Nephron progenitor cell (in vitro differentiated cells): ENCODE measurements around the gene GPR139.
A peak's percentile ranks its signal among the peaks of the same experiment; 100 is the strongest.

Source experiments
- DNase-seq: peaks from one replicate; pipeline ENCODE4 v3.0.0; 2021
- H3K27ac Mint-ChIP-seq: 2 replicates; pipeline ENCODE4 v1.8.0; 2021; ENCODE audit warnings: mild to moderate bottlenecking, moderate library complexity, mixed read lengths
- H3K27me3 Mint-ChIP-seq: 2 replicates; pipeline ENCODE4 v1.8.0; 2021; ENCODE audit warnings: mild to moderate bottlenecking, low read depth, mixed read lengths; ENCODE audit not compliant: poor library complexity
- H3K36me3 Mint-ChIP-seq: 2 replicates; pipeline ENCODE4 v1.8.0; 2021; ENCODE audit warnings: low read depth, mixed read lengths
- H3K4me1 Mint-ChIP-seq: 2 replicates; pipeline ENCODE4 v1.8.0; 2021; ENCODE audit warnings: mixed read lengths
- H3K4me3 Mint-ChIP-seq: 2 replicates; pipeline ENCODE4 v1.8.0; 2021; ENCODE audit warnings: mild to moderate bottlenecking, moderate library complexity, mixed read lengths
- H3K9me3 Mint-ChIP-seq: 2 replicates; pipeline ENCODE4 v1.8.0; 2021; ENCODE audit warnings: mild to moderate bottlenecking, moderate library complexity, mixed read lengths
- TF ChIP-seq, protein P1 (sequence below): fragments of 200-600 bp; sonication (generic); IDR thresholded peaks from 2 replicates; pipeline ENCODE4 v1.5.0; 2021; ENCODE audit warnings: antibody characterized with exemption

Gene GPR139

DNA sequence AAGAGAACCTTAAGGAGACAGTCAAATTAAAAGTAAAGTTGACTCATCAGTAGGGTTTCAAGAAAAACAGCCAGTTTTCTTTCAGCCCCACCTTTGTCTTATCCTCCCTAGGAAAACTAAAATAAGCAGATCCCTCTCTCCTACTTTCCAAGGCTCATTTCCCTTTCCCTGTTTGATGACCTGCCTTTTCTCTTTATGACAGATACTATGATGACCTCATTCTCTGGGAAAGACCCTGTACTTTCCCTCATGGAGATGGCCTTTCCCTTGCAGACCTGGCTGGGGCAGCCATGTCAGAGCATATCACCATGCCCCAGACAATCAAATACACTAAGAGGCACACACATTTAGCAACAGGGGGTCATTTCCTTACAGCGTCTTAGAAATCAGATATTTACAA is 53.6 kb downstream of the GPR139 start:
- no peaks in the 10 kb centered on the region for H3K4me1 Mint-ChIP-seq
- no peaks in the 10 kb centered on the region for H3K9me3 Mint-ChIP-seq
- TF ChIP-seq, protein P1, sequence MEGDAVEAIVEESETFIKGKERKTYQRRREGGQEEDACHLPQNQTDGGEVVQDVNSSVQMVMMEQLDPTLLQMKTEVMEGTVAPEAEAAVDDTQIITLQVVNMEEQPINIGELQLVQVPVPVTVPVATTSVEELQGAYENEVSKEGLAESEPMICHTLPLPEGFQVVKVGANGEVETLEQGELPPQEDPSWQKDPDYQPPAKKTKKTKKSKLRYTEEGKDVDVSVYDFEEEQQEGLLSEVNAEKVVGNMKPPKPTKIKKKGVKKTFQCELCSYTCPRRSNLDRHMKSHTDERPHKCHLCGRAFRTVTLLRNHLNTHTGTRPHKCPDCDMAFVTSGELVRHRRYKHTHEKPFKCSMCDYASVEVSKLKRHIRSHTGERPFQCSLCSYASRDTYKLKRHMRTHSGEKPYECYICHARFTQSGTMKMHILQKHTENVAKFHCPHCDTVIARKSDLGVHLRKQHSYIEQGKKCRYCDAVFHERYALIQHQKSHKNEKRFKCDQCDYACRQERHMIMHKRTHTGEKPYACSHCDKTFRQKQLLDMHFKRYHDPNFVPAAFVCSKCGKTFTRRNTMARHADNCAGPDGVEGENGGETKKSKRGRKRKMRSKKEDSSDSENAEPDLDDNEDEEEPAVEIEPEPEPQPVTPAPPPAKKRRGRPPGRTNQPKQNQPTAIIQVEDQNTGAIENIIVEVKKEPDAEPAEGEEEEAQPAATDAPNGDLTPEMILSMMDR: no peak
- no peaks in the 10 kb centered on the region for H3K36me3 Mint-ChIP-seq
- H3K4me3 Mint-ChIP-seq: no peak overlapping the region
- peaks cover 14% of the 10 kb centered on the region for H3K27me3 Mint-ChIP-seq
- DNase-seq: no peak
- no peak overlapping the region for H3K27ac Mint-ChIP-seq

DNA sequence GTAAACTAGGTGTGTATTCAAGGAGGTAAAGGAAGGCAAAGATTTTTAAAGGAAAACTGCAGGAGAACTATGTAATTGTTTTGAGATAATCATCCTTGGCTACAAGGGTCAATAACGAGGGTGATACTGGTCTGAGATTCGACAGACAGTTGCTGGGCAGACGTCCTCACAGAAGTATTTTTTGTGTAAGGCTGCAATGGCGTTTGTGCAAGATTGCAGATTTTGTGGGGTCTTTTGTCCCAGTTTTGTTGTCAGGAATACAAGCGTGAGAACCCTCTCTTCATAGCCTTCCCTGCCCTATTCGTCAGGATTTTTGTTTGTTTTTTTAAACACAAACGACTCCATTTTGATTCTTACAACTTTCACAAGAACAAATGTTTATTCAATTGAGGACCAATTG is 57.5 kb downstream of the GPR139 start:
- Mint-ChIP-seq H3K4me3 (no peak overlapping the region), H3K4me1 (no peaks in the 10 kb centered on the region), H3K9me3 (no peaks in the 10 kb centered on the region), H3K36me3 (no peaks in the 10 kb centered on the region), H3K27ac (no peak overlapping the region), H3K27me3 (peaks cover 23% of the 10 kb centered on the region)
- no peak for DNase-seq
- TF ChIP-seq, protein P1: no peak

DNA sequence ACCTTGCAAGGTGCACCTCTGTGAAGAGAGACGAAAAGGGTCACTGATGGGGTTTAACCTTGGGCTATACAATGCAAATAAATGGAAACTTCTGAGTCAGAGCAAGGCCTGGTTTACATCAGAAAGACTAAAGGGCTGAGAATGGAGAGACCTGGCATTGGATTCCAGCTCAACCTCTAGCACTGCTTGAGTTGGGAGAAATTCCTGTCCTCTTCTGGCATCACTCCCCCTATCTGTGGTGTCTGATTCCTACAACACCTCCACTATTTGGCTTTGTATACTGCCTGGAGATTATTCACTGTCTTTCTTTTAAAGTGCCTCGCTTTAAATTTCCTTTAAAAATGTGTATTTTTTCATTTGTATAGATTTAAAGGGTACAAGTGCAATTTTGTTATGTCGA is 68.8 kb downstream of the GPR139 start:
- no peak for DNase-seq
- Mint-ChIP-seq H3K27ac (no peak overlapping the region), H3K4me1 (no peaks in the 10 kb centered on the region), H3K4me3 (no peak overlapping the region), H3K27me3 (peaks cover 10% of the 10 kb centered on the region), H3K36me3 (no peaks in the 10 kb centered on the region), H3K9me3 (no peaks in the 10 kb centered on the region)
- TF ChIP-seq, protein P1: peak; percentile 26

DNA sequence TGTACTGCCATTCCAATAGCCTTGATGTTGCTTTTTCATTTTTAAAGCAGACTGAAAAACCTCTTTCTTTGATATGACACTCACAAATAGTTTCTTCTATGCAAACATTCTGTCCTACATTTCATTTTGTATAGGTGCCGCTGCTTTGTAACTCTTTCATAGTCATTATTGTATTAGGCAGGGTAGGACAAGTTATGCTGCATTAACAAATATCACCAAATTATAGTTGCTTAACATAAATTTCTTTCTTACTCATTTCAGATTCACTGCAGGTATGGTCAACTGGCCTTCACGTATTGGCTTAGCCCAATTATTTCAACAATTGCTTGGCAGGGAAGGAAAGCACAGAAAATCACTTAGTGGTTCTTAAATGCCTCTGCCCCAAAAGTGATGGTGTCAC is 70.8 kb downstream of the GPR139 start:
- H3K9me3 Mint-ChIP-seq: no peaks in the 10 kb centered on the region
- TF ChIP-seq, protein P1: no peak
- no peak overlapping the region for H3K4me3 Mint-ChIP-seq
- no peak for DNase-seq
- no peaks in the 10 kb centered on the region for H3K36me3 Mint-ChIP-seq
- H3K4me1 Mint-ChIP-seq: no peaks in the 10 kb centered on the region
- H3K27me3 Mint-ChIP-seq: peaks cover 4% of the 10 kb centered on the region
- H3K27ac Mint-ChIP-seq: no peak overlapping the region

DNA sequence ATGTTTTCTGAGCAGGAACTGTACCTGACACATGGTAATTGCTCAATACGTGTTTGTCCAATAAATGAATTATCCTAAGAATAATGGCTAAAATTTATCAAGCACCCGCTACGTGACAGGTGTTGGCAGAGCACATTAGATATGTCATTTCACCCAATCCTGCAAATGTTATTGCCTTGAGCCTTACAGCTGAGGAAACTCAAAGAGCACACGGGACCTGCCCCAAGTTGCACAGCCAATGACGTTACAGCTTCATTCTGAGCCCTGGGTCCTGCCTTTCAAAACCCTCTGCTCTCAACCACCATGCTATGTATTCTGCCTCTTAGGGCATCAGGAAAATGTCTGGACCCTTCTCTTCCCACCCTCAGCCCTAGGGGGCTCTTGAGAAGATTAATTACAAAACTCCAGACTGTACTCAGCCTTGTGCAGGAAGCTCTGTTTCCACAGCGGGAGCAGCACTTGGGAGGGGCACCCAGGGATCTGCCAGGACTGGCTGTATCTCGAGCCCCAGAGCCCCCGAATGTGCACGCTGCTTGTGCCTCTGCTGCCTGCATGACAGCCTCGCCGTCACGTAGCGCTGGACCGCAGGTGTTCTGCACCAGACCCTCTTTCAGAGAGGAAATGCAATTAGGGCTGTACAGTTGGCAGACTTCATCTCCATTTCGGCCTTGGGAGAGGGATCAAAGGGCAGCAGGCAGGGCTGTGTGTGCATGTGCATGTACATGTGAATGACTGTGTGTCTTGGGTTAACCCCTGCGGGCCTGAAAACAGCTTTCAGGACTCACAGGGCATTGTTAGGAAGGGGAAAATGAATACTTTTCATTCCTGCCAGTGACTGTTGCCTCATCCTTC is 71.6 kb downstream of the GPR139 start:
- Mint-ChIP-seq H3K4me3 (no peak overlapping the region), H3K9me3 (no peaks in the 10 kb centered on the region), H3K27ac (no peak overlapping the region), H3K4me1 (peaks cover 2% of the 10 kb centered on the region), H3K27me3 (peaks cover 4% of the 10 kb centered on the region), H3K36me3 (no peaks in the 10 kb centered on the region)
- TF ChIP-seq, protein P1: no peak
- DNase-seq: no peak

DNA sequence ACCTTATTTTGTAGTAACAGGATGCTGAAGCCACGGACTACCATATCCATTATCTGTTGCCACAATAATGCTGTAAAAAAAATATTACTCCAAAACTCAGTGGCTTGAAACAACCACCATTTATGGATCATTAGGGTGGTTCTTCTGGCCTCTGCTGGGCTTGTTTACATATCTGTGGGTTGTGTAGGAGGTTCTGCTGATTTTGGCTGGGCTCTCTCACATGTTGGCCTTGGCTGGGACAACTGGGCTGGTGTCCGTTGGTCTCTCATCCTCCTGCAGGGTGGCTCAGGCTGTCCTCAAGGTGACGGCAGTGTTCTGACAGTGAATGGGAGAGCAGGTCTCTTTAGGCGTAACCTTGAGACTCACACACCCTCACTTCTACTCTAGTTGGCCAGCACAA is 76.0 kb downstream of the GPR139 start:
- Mint-ChIP-seq H3K36me3 (no peaks in the 10 kb centered on the region), H3K27me3 (peaks cover 3% of the 10 kb centered on the region), H3K9me3 (no peaks in the 10 kb centered on the region), H3K4me3 (no peak overlapping the region), H3K4me1 (peaks cover 7% of the 10 kb centered on the region), H3K27ac (no peak overlapping the region)
- TF ChIP-seq, protein P1: no peak
- no peak for DNase-seq
